ENCODE measurements around the gene SPPL2B.

- TF ChIP-seq CTCF (IDR thresholded peaks at IDR 0.05; ENCODE audit: low read depth, low read length, missing input control) (no peak), REST (IDR thresholded peaks at IDR 0.05) (no peak), RAD21 (IDR thresholded peaks at IDR 0.05) (no peak), GABPA (IDR thresholded peaks at IDR 0.05 in 1 of 2, conservative IDR thresholded peaks at IDR 0.05 in 1 of 2) (no peak), JUND (IDR thresholded peaks at IDR 0.05) (no peak)
Observed at GRCh38 chr19:2323707-2324106, 4.8 kb upstream of the SPPL2B start.

Data from liver (tissue), 3 donors.